GM21529 (cell line): ENCODE results near the gene CANT1.

ENCODE experiments used
- ATAC-seq: cut with Tn5 transposase; IDR thresholded peaks from one replicate; pipeline ENCODE4 v1.9.1; 2021; ENCODE audit not compliant: unreplicated experiment

Gene CANT1

GRCh38 chr17:79011451-79012147, 2.0 kb upstream of the CANT1 start:
- no peak for ATAC-seq

DNA sequence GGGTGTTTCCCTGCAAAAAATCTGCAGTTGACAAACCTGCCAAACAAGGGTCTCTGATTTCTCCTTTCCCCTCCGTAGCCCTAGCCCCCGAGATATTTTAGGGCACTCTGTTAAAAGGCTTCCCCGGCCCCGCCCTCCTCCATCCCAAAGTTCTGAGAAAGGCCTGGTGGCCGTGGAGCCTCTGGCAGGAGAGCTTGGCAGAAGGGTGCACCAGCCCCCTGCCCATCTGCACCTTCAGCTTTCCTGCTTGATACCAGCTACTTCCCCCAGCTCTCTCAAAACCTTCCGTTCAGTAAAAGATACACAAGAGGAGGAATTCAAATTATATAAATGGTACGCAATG, 711 bp upstream of the CANT1 start:
- no peak for ATAC-seq

GRCh38 chr17:79008666-79009387, 737 bp downstream of the CANT1 start:
- no peak for ATAC-seq

DNA sequence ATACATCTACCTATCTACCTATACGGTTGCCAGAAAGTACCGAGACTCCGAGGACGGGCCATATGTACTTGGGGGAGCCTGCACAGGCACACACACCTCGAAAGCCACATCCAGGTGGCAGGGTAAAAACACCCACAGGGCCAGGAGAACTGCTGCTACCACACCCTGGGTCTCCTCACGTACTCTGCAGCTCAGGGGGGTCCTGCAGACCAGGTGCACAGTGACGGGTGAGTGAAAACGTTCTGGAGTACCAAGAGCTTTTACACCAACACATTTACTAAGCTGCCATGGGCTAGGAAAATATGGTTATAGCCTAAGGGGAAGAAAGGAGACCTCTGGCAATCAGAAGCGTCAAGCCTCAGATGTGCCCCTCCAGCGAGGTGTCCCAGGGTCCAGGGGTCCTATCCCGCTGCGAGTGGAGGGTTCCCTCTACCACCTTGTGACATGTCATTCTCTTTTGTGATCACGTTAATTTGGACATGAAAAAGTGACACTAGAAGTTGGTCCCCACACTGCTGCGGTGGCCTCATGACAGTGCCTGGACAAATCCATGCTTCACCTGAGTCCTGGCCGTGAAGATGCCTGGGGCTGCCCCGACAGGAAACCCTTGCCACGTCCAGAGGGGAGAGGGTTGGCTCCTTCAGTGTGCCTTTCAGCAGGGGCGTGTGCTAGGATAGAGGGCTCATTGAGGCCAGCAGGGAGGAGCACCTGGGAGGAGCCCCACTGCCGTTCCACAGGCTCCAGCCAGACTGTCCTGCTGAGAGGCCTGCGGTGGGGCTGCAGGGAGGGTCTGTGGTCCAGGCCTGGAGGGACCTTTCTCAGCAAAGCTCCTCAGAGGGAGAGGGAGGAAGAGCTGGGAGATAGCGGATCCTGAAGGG, 1.8 kb downstream of the CANT1 start:
- no peak for ATAC-seq

DNA sequence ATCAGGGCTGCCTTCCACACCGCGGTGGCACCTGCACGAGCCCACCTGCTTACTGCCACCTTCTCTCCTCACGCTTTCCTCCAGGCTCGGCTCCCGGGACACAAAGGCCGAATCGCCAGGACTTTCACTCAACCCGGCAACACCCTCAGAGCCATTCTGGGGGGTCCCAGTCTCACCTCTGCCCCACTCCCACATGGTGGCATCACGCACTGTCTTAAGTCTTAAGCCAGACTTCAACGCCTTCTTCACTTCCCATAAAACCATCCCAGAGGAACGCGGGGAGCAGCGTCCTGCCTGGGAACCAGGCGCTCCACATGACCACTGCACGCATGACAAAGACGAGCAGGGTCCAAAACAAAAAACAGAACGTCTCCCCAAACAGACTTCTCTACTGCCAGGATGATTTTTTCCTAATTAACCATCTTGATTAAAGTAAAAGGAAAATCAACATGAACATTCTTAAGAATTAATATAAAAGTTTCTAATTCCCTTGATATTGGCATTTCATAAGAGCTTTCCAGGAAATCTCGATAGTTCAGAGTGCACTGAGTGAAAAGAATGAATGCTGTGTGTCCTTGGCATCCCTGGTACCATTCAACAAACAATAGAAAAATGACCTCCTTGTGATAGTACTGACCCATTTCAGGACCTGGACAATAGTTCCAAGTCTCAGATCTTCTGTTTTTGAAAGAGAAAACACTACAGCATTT, 2.6 kb downstream of the CANT1 start:
- ATAC-seq, result no peak

- no peak for ATAC-seq
Observed at GRCh38 chr17:79006046-79006445, 3.5 kb downstream of the CANT1 start.

DNA sequence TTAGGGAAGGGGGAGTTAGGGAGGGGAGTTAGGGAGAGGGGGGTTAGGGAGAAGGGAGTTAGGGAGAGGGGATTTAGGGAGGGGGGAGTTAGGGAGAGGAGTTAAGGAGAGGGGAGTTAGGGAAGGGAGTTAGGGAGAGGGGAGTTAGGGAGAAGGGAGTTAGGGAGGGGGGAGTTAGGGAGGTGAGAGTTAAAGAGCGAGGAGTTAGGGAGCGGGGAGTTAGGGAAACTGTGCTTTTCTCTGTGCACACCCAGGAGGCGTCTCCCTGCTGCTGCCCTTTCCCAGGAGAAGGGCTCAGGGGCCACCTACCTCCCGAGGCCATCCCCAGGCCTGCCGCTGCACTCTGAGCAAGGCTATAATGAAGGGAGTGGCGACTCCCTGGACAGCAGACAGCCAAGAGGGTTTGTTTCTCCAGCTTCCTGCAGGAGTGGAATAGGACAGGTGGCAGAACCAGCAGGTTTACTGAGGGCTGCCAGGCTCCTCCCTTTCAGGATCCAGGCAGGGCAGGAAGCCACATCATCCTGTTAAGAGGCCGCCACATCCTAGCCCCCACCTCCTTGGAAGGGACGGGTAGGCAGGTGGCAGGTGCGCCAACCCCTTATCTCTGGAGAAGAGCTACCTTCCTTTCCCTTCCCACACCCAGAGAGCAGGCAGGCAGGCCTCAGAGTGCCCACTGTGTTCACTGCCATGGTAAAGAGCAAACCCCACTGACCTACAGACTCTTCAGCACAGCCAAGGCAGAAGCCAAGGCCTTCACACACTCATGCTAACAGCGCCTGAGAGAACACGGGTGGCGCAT, 4.3 kb downstream of the CANT1 start:
- no peak for ATAC-seq

DNA sequence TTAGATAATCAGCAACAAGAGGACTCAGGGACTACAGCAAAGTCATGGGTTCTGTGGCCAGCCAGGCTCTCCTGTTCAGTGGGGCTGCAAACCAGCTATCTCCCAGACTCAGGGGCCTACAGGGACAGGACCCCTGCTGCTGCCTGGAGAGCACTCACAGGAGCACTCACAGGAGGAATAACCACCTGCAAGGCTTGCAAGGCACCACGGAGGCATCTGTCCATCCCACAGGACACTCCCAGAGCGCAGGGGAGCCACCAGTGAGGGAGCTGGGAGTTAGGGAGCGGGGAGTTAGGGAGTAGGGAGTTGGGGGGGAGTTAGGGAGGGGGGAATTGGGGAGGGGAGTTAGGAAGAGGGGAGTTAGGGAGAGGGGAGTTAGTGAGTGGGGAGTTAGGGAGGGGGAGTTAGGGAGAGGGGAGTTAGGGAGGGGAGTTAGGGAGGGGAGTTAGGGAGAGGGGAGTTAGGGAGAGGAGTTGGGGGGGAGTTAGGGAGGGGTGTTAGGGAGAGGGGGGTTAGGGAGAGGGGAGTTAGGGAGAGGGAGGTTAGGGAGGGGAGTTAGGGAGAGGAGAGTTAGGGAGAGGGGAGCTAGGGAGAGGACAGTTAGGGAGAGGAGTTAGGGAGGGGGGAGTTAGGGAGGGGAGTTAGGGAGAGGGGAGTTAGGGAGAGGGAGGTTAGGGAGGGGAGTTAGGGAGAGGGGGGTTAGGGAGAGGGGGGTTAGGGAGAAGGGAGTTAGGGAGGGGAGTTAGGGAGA, 5.7 kb downstream of the CANT1 start:
- no peak for ATAC-seq

- ATAC-seq, result no peak
Observed at GRCh38 chr17:79002796-79003593, 6.6 kb downstream of the CANT1 start.

DNA sequence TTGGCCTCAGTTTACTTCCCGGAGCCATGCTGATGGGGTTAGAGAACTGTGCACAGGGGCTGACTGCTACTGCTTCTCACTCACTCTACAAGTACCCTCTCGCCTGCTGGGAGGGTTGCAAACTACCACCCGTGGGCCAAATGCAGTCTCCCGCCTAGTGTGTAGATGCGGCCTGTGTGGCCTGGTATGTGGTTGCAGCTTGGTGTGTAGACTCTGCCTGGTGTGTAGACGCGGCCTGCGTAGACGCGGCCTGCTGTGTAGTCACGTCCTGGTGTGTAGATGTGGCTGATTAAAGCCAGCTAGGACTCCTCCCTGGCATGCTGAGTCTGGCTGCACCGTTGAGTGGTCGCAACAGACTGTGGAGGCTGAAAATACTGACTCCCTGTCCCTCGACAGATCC, 7.3 kb downstream of the CANT1 start:
- no peak for ATAC-seq

GRCh38 chr17:79001190-79002020, 8.2 kb downstream of the CANT1 start:
- ATAC-seq, result no peak

DNA sequence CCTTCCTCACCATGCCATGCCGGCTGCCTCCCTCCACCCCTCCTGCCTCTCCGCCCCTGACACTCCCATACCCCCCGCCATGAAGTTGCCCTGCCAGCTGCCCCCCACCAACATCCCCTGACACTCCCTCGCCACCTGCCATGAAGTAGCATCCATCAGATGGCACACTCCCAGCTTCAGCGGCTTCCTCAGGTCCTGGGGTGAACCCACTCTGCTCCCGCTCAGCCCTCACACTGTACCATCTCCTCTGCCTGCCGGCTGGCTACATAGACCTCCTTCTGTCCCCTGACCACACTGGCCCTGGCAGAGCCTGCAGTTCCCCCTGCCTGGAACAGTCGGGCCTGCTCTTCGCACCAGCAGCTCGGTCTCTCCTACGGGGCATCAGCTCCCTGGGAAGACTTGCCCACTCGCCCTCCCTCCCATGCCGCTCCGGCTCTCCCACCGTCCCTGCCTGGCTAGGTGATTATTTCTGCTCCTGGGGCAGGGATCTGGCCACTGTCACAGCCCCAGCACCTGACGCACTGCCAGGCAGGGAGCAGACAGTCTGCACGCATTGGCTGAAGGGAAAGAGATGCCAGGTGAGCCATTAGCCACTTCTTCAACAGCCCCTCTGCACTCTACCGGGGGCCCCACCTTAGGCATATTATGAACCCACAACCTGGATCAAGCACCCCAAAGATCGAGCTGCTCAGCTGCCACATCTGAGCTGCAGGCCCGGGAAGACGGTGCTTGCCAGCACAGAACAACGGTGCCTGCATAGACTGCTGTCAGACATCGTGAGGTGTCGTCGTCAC, 9.0 kb downstream of the CANT1 start:
- ATAC-seq, result no peak

- no peak for ATAC-seq
Observed at GRCh38 chr17:78999947-79000395, 9.6 kb downstream of the CANT1 start.

DNA sequence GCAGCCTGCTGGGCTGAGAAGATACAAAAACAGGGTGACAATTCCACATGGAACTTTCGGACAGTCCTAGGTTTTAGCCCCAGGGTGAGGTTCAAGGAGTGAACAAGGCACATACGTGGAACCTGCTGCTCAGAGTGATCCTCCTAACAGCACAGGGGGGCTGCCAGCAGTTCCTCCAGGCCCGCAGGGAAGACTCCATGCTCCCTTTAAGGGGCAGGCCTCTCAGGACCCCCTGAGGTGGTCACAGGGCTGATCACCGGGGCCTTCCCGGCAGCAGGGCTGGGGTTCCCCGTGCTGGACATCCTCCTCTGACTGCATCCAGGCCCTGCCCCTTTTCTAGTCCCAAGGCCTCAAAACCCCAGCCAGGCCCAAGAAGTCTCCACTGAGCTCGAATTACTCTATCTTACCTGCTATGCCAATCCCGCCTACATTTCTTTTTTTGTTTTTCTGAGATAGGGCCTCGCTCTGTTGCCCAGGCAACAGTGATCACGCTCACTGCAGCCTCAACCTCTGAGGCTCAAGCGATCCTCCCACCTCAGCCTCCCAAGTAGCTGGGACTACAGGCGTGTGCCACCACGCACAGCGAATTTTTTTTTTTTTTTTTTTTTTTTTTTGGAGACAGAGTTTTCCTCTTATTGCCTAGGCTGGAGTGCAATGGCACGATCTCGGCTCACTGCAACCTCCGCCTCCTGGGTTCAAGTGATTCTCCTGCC, 10.4 kb downstream of the CANT1 start:
- no peak for ATAC-seq

DNA sequence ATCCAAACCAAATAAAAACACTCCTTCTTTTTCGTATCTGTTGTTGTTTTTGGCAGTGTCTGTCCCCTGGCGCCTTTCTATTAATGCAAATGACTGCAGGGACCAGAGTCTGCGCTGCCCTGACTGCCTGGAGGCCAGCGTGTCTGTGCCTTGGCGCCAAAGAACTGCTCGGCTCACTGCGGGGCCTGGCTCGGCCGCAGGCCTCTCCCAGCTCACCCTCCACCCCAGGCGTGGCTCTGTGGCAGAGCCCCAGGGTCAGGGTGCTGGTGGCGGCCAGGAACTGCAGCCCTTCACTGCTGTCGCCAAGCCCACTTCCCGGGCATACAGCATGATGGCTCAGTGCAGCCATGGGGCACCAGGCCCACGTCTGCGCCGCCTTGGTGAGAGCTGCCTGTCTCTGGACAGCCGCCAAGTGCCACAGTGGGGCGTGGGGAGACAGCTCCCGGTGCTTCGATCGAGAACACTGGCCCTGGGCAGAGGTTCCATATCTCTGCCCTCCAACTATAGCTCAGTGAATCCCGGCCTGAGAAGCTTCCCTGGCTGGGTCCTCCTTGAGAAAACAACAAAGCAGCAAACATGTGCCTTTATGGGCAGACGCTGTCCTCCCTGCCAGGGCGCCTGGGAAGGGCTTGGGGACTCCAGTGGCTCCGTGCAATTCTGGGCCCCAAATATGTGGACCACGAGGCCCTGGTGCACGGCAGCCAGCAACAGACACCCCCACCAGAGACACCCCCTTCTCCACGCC, 11.1 kb downstream of the CANT1 start:
- no peak for ATAC-seq

GRCh38 chr17:78997881-78998280, 11.7 kb downstream of the CANT1 start:
- no peak for ATAC-seq
